ENCODE results near the gene ADAM22.

ADAM22 gene

DNA sequence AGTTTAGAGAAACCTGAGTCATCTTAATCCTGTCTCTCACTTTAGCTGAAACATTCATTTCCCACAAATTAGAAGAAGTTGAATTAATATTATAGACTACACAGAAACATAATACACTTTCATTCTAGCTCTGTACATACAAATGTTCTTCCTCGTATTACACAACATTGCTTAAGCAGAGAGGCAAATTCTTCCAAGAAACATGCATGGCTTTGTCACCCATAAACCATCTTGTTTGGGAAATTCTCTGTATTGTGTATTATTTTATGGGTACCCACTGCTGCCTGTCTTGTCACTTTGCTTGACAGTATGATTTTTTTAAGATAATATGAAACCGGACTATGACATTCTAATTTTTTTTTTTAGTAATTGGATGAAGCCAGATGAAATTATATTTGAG, 181.8 kb downstream of the ADAM22 start:
- H3K36me3 ChIP-seq (ENCODE audit: control insufficient read depth, low read length), result no peaks in the 10 kb centered on the region
- H3K9me2 ChIP-seq (replicated peaks; ENCODE audit: control insufficient read depth, low read length), result no peaks in the 10 kb centered on the region
- no peak overlapping the region for H3K4me3 ChIP-seq (ENCODE audit: low read length)
- no peaks in the 10 kb centered on the region for H4K20me1 ChIP-seq (ENCODE audit: control insufficient read depth, insufficient read depth, low read depth, low read length)
- H3K79me2 ChIP-seq (ENCODE audit: control insufficient read depth, low read length), result no peaks in the 10 kb centered on the region
- no peak overlapping the region for H3K27ac ChIP-seq (ENCODE audit: low read depth, low read length)
- H3K4me1 ChIP-seq (ENCODE audit: control insufficient read depth, low read length), result no peaks in the 10 kb centered on the region
- no peaks in the 10 kb centered on the region for H3K9me3 ChIP-seq (ENCODE audit: control insufficient read depth, insufficient read depth, low read length)
- H3F3A ChIP-seq (ENCODE audit: control insufficient read depth, insufficient read depth), result no peaks in the 10 kb centered on the region
- no peak overlapping the region for H3K4me2 ChIP-seq (ENCODE audit: low read length)
- no peak for TF ChIP-seq EZH2phosphoT487 (IDR thresholded peaks at IDR 0.05; ENCODE audit: borderline replicate concordance, low read length)
- TF ChIP-seq, protein P1, sequence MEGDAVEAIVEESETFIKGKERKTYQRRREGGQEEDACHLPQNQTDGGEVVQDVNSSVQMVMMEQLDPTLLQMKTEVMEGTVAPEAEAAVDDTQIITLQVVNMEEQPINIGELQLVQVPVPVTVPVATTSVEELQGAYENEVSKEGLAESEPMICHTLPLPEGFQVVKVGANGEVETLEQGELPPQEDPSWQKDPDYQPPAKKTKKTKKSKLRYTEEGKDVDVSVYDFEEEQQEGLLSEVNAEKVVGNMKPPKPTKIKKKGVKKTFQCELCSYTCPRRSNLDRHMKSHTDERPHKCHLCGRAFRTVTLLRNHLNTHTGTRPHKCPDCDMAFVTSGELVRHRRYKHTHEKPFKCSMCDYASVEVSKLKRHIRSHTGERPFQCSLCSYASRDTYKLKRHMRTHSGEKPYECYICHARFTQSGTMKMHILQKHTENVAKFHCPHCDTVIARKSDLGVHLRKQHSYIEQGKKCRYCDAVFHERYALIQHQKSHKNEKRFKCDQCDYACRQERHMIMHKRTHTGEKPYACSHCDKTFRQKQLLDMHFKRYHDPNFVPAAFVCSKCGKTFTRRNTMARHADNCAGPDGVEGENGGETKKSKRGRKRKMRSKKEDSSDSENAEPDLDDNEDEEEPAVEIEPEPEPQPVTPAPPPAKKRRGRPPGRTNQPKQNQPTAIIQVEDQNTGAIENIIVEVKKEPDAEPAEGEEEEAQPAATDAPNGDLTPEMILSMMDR (IDR thresholded peaks at IDR 0.05; ENCODE audit: low read depth, low read length, poor library complexity, severe bottlenecking), result no peak
- no peaks in the 10 kb centered on the region for H3K27me3 ChIP-seq (ENCODE audit: control insufficient read depth, low read length)

DNA sequence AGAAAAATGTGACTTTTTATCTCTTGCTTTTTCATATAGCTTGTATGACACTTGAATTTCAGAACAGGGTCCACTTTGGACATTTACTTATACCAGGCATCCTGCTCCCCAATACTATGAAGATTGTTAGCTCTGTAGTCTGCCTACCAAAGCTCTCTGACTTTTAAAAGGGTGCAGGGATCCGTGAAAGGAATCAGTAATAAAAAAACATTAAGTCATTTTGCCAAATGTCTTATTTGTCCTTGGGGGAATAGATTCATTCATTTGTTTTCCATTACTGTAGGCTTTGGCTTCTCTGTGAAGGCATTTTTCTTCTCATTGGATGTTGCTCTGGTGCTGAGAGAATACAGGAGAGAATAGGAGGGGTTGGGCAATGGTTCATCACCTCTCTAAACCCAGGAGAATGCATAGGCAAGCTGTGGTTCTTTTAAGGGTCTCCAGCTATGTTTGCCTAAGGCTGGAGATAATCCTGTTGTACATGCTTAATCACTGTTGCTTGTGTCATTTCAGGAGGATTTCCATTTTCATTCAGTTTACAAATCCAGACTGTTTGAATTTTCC, 182.3 kb downstream of the ADAM22 start:
- no peaks in the 10 kb centered on the region for H3K79me2 ChIP-seq (ENCODE audit: control insufficient read depth, low read length)
- no peak for TF ChIP-seq EZH2phosphoT487 (IDR thresholded peaks at IDR 0.05; ENCODE audit: borderline replicate concordance, low read length)
- TF ChIP-seq, protein P1 (IDR thresholded peaks at IDR 0.05; ENCODE audit: low read depth, low read length, poor library complexity, severe bottlenecking), result no peak
- no peak overlapping the region for H3K4me3 ChIP-seq (ENCODE audit: low read length)
- no peaks in the 10 kb centered on the region for H3F3A ChIP-seq (ENCODE audit: control insufficient read depth, insufficient read depth)
- H3K36me3 ChIP-seq (ENCODE audit: control insufficient read depth, low read length), result no peaks in the 10 kb centered on the region
- H3K27me3 ChIP-seq (ENCODE audit: control insufficient read depth, low read length), result no peaks in the 10 kb centered on the region
- no peaks in the 10 kb centered on the region for H3K4me1 ChIP-seq (ENCODE audit: control insufficient read depth, low read length)
- no peaks in the 10 kb centered on the region for H3K9me3 ChIP-seq (ENCODE audit: control insufficient read depth, insufficient read depth, low read length)
- no peak overlapping the region for H3K4me2 ChIP-seq (ENCODE audit: low read length)
- no peaks in the 10 kb centered on the region for H3K9me2 ChIP-seq (replicated peaks; ENCODE audit: control insufficient read depth, low read length)
- H4K20me1 ChIP-seq (ENCODE audit: control insufficient read depth, insufficient read depth, low read depth, low read length), result no peaks in the 10 kb centered on the region
- no peak overlapping the region for H3K27ac ChIP-seq (ENCODE audit: low read depth, low read length)

DNA sequence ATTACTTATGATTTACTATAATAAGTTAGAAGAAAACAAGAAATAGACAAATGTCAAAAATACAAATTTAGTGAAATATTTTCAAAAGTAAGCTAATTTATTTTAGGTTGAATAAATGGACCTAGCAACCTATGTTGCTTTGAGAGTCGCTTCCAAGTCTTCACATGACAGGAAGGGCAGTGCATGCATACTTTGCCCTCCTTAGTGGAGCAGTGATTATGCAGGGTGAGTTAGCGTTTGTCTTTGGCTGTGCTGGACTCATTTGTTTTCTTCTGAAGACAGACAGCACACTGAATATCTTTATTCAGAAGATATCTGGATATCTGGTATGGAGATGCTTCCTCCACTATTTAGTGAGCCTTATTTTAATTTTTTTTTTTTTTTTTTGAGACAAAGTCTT, 183.3 kb downstream of the ADAM22 start:
- H3K36me3 ChIP-seq (ENCODE audit: control insufficient read depth, low read length), result no peaks in the 10 kb centered on the region
- H3K9me3 ChIP-seq (ENCODE audit: control insufficient read depth, insufficient read depth, low read length), result no peaks in the 10 kb centered on the region
- H3K4me2 ChIP-seq (ENCODE audit: low read length), result no peak overlapping the region
- H3F3A ChIP-seq (ENCODE audit: control insufficient read depth, insufficient read depth), result no peaks in the 10 kb centered on the region
- H3K4me1 ChIP-seq (ENCODE audit: control insufficient read depth, low read length), result no peaks in the 10 kb centered on the region
- H4K20me1 ChIP-seq (ENCODE audit: control insufficient read depth, insufficient read depth, low read depth, low read length), result no peaks in the 10 kb centered on the region
- H3K9me2 ChIP-seq (replicated peaks; ENCODE audit: control insufficient read depth, low read length), result no peaks in the 10 kb centered on the region
- TF ChIP-seq, protein P1 (IDR thresholded peaks at IDR 0.05; ENCODE audit: low read depth, low read length, poor library complexity, severe bottlenecking), result no peak
- no peak for TF ChIP-seq EZH2phosphoT487 (IDR thresholded peaks at IDR 0.05; ENCODE audit: borderline replicate concordance, low read length)
- no peak overlapping the region for H3K4me3 ChIP-seq (ENCODE audit: low read length)
- no peaks in the 10 kb centered on the region for H3K79me2 ChIP-seq (ENCODE audit: control insufficient read depth, low read length)
- no peaks in the 10 kb centered on the region for H3K27me3 ChIP-seq (ENCODE audit: control insufficient read depth, low read length)
- H3K27ac ChIP-seq (ENCODE audit: low read depth, low read length), result no peak overlapping the region

Measured in DOHH2 (cell line).